CD4-positive, alpha-beta T cell treated with Interferon gamma for 1 hour (primary cell): ENCODE measurements around the gene FBXO7.

Experiments
- DNase-seq: peaks from one replicate; pipeline ENCODE4 v3.0.0-alpha.2; 2020

The FBXO7 gene

GRCh38 chr22:32532820-32533128 lies 58.2 kb downstream of the FBXO7 start:
- DNase-seq: no peak

- no peak for DNase-seq
Observed at GRCh38 chr22:32533265-32534111, 58.9 kb downstream of the FBXO7 start.

- no peak for DNase-seq
Observed at GRCh38 chr22:32534252-32535235, 59.9 kb downstream of the FBXO7 start.

GRCh38 chr22:32535531-32536190 lies 61.0 kb downstream of the FBXO7 start:
- DNase-seq: no peak

- DNase-seq: no peak
Observed at GRCh38 chr22:32536352-32536751, 61.7 kb downstream of the FBXO7 start.

GRCh38 chr22:32538521-32538920 lies 63.9 kb downstream of the FBXO7 start:
- no peak for DNase-seq

GRCh38 chr22:32539631-32540421 lies 65.2 kb downstream of the FBXO7 start:
- no peak for DNase-seq

GRCh38 chr22:32541481-32541880 lies 66.9 kb downstream of the FBXO7 start:
- DNase-seq: no peak

- no peak for DNase-seq
Observed at GRCh38 chr22:32542066-32542676, 67.6 kb downstream of the FBXO7 start.

GRCh38 chr22:32542677-32543357 lies 68.2 kb downstream of the FBXO7 start:
- DNase-seq: no peak

GRCh38 chr22:32544953-32545558 lies 70.4 kb downstream of the FBXO7 start:
- no peak for DNase-seq

GRCh38 chr22:32545801-32546200 lies 71.2 kb downstream of the FBXO7 start:
- DNase-seq: no peak

GRCh38 chr22:32546496-32546895 lies 71.9 kb downstream of the FBXO7 start:
- DNase-seq: no peak

GRCh38 chr22:32546935-32547334 lies 72.3 kb downstream of the FBXO7 start:
- no peak for DNase-seq

- no peak for DNase-seq
Observed at GRCh38 chr22:32548039-32548438, 73.4 kb downstream of the FBXO7 start.
